GM21619 (cell line): ENCODE data around the gene DOCK3.
A peak's percentile ranks its signal among the peaks of the same experiment; 100 is the strongest.
"Not testable (repeated sequence)": the region's sequence is repeated elsewhere in the genome, so short reads cannot be mapped to it uniquely, and the experiment has no call there.

Experiments
- ATAC-seq: cut with Tn5 transposase; IDR thresholded peaks from one replicate; pipeline ENCODE4 v1.9.1; 2021; ENCODE audit not compliant: unreplicated experiment

The DOCK3 gene

DNA sequence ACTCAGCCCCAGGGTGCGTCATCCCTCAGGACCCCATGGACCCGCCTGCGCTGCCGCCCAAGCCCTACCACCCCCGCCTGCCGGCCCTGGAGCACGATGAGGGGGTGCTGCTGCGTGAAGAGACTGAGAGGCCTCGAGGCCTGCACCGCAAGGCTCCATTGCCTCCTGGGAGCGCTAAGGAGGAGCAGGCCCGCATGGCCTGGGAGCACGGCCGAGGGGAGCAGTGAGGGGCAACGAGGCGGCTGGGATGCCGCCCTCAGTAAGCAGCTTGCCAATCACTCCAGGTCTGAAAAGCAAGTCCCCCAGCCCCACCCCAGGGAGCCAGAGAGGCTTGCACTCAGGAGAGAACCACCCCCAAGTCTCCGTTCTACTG, 706.6 kb downstream of the DOCK3 start:
- no peak for ATAC-seq

- no peak for ATAC-seq
These were observed 707.5 kb downstream of the DOCK3 start for GRCh38 chr3:51382076-51382745.

DNA sequence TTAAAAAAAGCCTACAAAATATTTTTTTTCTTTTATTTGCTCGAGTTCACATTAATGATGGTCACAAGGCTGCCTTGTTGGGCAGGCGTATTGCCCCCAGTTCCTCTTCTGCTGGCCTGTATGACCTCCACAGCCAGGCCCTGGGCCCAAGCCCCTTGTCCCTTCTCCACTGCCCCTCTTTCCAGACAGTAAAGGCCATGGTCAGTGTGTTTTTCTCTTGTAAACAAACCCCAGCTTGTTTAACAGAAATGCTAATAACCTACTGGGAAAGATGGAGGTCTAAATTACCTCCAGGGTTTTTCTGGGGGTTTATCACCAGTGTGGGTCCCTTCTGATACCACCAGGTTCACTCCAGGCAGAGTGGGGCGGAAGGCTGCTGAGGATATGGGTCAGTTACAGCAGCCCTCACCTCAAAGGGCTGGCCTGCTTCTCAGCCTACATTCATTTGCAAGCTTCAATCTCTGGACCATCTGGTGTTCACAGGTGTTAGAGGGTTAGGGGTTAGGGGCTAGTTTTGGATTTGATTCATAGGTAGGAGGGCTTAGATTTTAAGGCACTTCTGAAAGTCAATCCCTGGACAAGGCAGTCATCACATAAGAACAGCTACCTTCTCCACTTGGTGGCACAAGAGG, 708.3 kb downstream of the DOCK3 start:
- no peak for ATAC-seq

DNA sequence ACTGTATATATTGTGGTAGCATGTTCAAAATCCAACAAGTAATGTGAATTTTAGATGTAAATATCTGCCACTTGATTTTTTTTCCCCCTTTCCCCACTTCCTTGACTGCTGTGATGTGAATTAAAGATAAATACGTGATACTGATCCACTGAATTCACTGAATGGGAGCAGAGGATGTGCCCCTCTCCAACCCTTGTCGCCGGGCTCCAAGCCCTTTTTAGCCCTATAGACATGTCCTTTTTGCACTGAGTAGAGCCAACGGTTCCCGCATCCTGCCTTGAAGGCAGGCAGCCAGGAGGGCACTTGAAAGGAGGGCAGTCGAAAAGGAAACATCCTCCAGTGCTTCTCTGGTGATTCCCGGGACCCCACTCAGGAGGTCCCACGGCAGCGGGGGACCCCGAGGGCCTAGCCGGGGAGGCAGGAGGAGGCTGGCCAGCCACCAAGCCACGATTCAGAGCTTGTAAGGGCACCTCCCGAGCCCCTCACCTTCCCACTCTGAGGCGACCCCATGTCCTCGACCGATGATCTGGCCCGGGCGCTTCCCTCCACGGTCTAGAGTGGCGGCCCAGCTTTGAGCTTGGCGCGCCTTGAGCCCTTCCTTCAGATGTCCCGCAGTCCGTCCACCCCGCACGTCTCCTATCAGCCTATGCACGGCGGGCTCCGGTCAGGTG, 709.5 kb downstream of the DOCK3 start:
- peak; percentile 6 for ATAC-seq

- peak; percentile 94 for ATAC-seq
These were observed 710.2 kb downstream of the DOCK3 start, which contains the start of gene MANF for GRCh38 chr3:51384726-51385473. MANF (plus strand) TSS chr3:51385291; CDS start chr3:51385343, 52 bp downstream.

DNA sequence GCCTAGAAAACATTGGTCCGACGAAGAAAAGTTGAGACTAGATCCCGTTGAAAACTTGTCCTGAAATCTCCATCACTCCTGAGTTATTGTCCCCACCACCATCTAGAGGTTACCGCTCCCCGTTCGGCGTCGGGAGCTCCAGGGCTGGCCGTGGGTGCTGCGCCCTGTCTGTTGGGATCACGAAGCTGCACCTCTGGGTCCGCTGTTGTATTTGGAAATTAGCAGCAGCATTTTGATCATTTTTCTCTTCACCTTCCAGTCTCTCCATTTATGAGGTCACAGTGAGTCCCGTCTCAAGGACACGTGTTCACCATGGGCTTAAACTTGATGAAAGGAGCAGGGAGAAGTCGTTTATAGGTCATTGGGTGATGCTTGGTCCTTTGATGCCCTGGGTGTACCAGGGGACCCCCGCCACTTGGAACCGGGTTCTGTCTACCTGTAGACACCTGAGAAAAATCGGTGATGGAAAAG, 710.9 kb downstream of the DOCK3 start:
- no peak for ATAC-seq

- ATAC-seq, result no peak
These were observed 711.6 kb downstream of the DOCK3 start for GRCh38 chr3:51386159-51386851.

GRCh38 chr3:51386852-51387229, 712.1 kb downstream of the DOCK3 start:
- no peak for ATAC-seq

GRCh38 chr3:51387281-51387680, 712.6 kb downstream of the DOCK3 start:
- ATAC-seq, result not testable (repeated sequence)

- ATAC-seq, result no peak
These were observed 713.7 kb downstream of the DOCK3 start for GRCh38 chr3:51388286-51389029.

GRCh38 chr3:51389423-51390183, 714.9 kb downstream of the DOCK3 start:
- ATAC-seq, result no peak

DNA sequence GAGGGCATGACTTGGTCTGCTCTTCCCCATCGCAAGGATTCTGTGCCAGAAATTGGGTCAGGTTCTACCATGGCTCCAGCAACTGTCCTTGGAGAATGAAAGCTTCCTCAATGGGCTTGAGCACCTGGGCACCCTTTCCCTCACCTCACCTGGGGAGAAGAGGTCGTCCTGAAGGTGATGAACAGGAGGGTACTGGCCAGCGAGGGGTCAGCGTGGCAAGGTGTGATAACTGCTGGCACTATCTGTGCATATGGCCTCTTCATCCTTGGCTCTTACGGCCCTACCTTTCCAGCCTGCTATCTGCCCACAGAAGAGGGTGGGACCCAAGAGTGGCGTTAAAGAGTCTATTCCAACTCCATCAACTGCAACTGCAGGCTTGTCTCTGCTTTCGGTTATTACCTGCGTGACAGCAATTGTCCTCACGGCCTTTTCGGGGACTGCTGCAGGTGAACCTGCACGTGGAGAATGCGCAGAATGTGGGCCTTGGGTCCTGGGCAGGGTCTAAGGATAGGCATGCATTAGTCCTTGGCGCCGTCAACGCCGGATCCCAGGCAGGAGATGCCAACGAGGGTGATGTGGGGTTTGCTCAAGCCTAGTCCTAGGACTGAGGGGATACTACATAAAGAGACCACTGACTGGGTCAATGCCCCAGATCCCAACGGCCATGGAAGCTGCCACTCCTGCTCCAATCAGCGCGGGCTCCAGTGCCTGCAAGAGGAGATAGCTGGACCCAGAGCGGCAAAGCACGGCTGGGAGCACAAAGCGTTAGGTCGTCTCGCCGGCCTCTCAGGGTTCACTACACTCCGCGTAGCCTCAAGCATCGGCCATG, 715.7 kb downstream of the DOCK3 start:
- no peak for ATAC-seq

DNA sequence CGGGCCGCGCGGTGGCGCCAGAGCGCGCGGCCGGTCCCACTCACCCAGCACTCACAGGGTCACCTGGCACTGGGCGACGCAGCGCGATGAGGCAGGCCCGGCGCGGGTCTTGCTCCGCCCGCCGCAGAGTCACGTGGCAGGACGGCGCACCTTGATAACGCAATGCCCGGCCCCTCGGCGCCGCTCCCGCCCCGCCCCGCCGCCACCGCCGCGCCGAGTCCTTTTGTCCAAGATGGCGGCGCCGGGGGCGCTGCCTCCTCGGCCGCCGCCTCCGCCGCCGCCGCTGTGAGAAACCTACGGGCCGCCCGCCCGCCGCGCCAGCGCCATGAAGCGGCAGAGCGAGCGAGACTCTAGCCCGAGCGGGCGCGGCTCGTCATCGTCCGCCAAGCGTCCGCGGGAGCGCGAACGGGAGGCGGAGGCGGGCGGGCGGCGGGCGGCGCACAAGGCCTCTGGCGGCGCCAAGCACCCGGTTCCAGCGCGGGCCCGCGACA, 716.4 kb downstream of the DOCK3 start, which contains the start of gene RBM15B:
RBM15B (plus strand) TSS at position 211 of the 491 bp plus-strand sequence; CDS start at position 326, 115 bp downstream.
- ATAC-seq, result peak; percentile 88

GRCh38 chr3:51391566-51392354, 717.0 kb downstream of the DOCK3 start:
- ATAC-seq, result peak; percentile 14

DNA sequence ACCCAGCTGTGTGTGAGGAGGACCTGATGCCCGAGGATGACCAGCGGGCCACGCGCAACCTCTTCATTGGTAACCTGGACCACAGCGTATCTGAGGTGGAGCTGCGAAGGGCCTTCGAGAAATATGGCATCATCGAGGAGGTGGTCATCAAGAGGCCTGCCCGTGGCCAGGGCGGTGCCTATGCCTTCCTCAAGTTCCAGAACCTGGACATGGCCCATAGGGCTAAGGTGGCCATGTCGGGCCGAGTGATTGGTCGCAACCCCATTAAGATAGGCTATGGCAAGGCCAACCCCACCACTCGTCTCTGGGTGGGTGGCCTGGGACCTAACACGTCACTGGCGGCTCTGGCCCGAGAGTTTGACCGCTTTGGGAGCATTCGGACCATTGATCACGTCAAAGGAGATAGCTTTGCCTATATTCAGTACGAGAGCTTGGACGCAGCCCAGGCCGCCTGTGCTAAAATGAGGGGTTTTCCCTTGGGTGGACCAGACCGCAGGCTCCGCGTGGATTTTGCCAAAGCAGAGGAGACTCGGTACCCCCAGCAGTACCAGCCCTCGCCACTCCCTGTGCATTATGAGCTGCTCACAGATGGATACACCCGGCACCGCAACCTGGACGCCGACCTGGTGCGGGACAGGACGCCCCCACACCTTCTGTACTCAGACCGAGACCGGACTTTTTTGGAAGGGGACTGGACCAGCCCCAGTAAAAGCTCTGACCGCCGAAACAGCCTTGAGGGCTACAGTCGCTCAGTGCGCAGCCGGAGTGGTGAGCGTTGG, 717.8 kb downstream of the DOCK3 start:
- no peak for ATAC-seq

DNA sequence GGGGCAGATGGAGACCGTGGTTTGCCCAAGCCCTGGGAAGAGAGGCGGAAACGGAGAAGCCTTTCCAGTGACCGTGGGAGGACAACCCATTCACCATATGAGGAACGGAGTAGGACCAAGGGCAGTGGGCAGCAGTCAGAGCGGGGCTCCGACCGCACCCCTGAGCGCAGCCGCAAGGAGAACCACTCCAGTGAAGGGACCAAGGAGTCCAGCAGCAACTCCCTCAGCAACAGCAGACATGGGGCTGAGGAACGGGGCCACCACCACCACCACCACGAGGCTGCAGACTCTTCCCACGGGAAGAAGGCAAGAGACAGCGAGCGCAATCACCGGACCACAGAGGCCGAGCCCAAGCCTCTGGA, 718.4 kb downstream of the DOCK3 start:
- no peak for ATAC-seq

DNA sequence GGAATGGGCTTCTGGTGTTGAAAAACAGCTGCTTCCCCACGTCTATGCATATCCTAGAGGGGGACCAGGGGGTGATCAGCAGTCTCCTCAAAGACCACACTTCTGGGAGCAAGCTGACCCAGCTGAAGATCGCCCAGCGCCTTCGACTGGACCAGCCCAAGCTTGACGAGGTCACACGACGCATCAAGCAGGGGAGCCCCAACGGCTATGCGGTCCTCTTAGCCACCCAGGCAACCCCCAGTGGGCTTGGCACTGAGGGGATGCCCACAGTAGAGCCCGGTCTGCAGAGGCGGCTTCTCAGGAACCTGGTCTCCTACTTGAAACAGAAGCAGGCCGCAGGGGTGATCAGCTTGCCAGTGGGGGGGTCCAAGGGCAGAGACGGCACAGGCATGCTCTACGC, 718.8 kb downstream of the DOCK3 start:
- ATAC-seq, result no peak
